ENCODE data around the gene DSG3. TPM values are rescaled to one million over a fixed set of nuclear protein-coding genes. Genes with fewer than 3 reads are reported as not detected.

The DSG3 gene, protein sequence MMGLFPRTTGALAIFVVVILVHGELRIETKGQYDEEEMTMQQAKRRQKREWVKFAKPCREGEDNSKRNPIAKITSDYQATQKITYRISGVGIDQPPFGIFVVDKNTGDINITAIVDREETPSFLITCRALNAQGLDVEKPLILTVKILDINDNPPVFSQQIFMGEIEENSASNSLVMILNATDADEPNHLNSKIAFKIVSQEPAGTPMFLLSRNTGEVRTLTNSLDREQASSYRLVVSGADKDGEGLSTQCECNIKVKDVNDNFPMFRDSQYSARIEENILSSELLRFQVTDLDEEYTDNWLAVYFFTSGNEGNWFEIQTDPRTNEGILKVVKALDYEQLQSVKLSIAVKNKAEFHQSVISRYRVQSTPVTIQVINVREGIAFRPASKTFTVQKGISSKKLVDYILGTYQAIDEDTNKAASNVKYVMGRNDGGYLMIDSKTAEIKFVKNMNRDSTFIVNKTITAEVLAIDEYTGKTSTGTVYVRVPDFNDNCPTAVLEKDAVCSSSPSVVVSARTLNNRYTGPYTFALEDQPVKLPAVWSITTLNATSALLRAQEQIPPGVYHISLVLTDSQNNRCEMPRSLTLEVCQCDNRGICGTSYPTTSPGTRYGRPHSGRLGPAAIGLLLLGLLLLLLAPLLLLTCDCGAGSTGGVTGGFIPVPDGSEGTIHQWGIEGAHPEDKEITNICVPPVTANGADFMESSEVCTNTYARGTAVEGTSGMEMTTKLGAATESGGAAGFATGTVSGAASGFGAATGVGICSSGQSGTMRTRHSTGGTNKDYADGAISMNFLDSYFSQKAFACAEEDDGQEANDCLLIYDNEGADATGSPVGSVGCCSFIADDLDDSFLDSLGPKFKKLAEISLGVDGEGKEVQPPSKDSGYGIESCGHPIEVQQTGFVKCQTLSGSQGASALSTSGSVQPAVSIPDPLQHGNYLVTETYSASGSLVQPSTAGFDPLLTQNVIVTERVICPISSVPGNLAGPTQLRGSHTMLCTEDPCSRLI
- total RNA-seq, result not detected in 2 replicates

DNA sequence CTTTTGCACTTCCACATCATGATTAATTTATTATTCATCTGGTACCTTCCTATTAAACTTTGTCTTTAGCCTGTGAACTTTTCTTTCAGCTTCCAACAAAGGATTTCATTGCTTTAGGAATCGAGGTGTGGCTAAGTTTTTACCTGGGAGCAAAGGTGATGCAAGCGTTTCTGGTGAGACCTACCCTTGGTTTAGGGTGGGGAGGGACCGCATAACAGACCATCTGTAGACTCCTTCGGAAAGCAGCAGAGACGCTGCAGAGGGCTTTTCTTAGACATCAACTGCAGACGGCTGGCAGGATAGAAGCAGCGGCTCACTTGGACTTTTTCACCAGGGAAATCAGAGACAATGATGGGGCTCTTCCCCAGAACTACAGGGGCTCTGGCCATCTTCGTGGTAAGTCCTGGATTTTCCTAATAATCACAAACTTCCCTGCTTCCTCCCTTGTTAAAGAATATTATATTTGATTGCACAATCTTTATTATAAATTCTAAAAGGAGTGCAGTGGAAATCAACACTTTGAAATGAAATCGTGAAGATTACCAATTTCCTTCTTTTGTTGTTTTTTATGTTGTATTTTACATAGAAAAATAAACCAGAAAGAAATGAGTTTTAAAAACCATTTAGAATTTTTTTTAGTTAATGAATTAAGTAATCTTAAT lies at the start of gene DSG3:
Gene DSG3 (plus strand): TSS at position 212 of the 662 bp plus-strand sequence. CDS start 137 bp downstream, at position 349.
- no peak for DNase-seq

DNA sequence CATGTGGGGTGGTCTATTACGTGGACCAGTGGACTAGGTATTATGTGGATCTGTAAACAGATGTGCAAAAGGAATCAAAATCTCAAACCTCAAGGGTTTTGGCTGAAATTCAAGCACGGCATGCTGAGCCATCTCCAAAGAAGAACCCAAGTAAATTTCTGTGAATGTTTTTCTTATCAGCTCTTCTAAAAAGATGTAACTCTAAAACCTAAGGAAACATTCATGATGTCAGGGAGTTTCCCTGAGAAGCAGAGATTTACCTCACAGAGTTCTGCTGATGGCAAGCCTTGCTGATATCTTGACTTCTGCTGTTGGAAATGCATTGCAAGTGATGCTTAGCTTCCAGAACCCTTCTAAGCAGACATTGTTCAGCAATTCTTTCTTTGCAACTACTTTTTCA lies 49.4 kb upstream of the DSG3 start:
- DNase-seq, result no peak

DNA sequence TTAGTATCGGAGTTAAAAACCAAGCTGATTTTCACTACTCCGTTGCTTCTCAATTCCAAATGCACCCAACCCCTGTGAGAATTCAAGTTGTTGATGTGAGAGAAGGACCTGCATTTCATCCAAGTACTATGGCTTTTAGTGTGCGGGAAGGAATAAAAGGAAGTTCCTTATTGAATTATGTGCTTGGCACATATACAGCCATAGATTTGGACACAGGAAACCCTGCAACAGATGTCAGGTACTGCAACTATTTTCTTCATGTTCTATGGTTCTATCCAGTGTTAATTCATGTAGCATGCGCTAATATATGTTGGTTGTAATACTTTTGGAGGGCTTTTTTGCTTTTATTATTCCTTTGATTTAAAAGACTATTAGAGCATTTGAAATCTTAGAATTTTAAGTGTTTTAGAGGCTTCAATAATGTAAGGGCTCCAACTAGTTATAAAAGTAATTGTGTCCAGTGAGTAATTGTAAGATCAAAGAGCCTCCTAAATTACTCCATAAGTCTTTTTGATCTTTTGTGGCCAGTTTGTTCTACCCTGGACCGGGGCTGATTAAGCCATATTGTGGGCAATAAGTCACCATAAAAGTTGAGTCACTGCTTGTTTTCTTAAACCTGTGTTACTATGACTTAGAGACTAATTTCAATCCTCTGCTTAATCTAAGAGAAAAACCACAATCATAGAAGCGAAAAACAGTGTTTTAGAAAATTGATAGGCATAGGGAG lies 48.1 kb upstream of the DSG3 start:
- no peak for DNase-seq

DNA sequence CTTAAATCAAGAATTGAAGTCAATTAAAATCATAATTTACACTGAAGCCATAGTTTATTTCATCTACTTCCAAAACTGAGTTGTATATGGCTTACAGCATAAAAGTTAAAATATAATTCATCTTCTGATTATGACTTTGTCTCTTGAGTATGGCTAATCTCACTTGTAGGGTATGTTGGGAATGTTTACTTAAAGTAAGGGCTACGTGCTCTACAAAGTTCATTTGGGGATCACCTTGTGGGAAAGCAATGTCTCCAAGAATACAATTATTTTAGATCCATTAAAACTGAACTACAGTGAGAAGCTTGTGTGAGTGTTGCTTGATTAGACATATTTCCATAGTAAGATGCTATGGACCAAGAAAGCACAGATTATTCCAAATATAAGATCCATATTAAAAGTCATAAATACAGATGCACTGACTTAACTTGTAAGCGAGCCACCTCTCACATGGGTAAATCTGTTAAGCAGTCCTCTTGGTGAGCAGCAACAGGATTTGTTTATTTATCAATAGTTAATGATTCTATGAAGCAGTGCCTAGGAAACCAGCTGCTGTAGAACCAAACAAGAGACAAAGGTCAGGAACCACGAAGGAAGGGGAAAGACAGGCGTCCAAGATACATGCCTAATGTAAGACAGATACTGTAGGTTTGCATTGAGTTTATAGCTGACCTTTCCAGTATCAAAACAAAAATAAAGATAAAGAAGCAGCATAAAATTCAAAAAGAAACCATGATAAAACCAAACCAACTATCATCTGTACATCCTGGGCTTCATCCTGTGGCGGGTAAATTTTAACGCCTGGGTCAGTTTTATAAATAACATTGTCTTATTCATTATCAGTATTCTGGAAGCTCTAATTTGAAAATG lies 46.1 kb upstream of the DSG3 start:
- DNase-seq, result no peak

DNA sequence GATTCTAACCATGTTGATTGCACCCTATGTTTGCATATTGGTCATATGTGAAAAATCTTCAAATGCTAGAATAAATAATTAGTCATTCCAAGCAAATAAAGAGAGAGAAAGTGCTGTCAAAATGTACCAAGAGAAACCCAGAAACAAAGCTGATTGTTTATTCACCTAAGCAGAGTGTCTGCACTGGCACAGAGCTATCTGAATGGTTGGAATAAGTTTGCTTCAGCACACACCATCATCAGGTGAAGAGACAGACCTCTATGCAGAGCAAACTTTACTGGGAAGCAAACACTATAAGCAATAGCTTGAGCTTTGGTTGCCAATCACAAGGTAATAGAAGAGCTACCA lies 45.5 kb upstream of the DSG3 start:
- DNase-seq, result no peak

DNA sequence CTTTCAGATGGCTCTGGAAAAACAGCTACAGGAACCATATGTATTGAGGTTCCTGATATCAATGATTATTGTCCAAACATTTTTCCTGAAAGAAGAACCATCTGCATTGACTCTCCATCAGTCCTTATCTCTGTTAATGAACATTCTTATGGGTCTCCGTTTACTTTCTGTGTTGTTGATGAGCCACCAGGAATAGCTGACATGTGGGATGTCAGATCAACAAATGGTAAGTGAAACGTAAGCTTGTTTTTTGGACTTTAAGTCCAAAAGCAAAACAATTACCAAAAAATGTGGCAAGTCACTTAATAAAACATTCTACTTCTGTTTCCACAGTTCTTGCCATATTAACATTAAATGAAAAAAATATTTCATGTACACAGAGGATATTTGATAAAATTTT lies 44.1 kb upstream of the DSG3 start:
- DNase-seq, result no peak

DNA sequence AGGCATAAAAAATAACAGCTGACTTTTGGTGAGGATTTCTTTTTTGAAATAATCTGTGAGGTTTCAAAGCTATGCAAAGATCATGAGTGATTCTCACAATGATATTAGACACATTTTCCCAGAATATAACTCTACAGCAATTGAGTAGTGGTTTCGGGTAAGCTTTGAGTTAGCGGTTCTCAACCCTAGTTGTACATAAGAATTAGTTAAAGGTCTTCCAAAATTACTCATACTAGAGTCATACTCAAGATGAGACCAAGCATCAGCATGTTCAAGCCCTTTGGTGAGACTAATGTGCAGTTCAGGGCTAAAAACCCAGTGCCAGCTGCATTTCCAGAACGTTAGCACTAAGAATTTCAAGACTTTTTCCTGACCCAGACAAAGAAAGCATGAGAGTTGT lies 39.9 kb upstream of the DSG3 start:
- no peak for DNase-seq

DNA sequence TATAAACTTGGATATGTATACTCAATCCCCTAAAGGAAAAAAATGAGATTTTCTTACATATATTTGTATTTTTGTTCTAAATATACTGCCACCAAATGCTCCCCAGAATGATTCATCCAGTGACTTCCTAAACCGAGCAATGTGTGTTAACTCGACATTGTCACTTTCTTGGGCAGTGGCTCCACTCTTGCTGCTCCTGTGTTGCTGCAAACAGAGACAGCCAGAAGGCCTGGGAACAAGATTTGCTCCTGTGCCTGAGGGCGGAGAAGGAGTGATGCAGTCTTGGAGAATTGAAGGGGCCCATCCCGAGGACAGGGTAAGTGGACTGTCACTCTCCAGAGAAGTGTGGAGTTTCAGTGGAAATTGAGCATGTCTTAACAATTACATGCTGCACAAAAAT lies 38.3 kb upstream of the DSG3 start:
- DNase-seq, result no peak

DNA sequence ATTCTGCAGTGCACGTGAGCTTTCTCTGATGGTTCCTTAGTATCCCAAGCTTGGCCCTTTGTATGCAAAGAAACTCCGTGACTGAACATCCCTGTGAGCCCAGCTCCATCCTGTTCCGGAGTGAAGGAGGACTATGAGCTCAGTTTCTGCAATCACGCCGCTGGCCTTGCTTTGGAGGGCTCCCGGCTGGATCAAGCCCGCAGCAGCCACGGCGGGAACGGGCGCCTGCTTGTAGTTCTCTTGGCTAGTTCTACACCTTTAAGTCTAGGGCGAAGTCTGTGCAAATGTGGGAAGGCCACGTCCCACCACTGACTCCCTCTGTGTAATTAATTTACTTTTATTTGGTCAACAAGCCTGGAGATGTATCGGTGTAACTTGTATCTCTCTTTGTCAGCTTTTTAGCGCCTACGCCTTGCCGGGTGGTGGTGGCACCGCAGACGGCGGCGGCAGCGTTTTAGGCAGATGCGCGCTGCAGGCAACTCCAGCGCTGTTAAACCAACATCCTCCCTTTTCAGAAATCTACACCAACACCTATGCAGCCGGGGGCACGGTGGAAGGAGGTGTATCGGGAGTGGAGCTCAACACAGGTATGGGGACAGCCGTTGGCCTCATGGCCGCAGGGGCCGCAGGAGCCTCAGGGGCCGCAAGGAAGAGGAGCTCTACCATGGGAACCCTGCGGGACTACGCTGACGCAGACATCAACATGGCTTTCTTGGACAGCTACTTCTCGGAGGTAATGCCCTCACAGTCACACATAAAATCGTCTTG lies 36.6 kb upstream of the DSG3 start:
- DNase-seq, result no peak

DNA sequence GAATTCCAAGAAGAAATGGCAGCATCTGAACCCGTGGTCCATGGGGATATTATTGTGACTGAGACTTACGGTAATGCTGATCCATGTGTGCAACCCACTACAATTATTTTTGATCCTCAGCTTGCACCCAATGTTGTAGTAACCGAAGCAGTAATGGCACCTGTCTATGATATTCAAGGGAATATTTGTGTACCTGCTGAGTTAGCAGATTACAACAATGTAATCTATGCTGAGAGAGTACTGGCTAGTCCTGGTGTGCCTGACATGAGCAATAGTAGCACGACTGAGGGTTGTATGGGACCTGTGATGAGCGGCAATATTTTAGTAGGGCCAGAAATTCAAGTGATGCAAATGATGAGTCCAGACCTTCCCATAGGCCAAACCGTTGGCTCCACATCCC lies 34.4 kb upstream of the DSG3 start:
- DNase-seq, result no peak

DNA sequence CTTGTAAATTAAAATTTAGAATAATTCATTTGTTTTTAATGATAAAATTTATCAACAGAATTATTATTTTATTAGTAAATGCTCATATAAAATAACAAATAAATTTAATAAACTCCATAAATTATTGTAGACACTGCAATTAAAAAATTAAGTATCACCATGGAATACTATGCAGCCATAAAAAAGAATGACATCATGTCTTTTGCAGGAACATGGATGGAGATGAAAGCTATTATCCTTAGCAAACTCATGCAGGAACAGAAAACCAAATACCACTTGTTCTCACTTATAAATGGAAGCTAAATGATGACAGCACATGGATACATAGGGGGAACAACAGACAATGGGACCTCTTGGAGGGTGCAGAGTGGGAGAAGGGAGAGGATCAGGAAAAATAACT lies 29.7 kb upstream of the DSG3 start:
- no peak for DNase-seq

DNA sequence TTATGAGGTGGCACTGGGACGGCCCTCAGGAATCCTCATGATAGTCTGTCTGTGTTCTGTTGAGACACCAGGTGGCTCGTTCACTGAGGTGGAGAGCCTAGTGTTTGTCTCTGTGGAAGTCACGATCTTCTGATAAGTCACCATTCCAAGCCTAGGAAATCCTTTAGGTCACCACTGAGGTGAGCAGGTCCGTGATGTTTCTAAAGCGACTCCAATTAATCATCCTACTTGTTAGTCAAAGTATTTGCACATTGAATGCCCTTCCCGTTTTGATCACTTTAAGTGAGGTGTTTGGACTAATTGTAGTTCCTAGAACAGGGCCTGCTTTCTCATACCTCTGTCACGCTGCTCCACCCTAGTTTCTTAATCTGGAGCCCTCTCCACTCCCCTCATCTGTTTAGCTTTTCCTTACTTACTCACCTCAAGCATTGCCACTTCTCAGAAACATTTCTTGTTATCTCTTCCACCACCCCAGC lies 28.0 kb upstream of the DSG3 start:
- no peak for DNase-seq

DNA sequence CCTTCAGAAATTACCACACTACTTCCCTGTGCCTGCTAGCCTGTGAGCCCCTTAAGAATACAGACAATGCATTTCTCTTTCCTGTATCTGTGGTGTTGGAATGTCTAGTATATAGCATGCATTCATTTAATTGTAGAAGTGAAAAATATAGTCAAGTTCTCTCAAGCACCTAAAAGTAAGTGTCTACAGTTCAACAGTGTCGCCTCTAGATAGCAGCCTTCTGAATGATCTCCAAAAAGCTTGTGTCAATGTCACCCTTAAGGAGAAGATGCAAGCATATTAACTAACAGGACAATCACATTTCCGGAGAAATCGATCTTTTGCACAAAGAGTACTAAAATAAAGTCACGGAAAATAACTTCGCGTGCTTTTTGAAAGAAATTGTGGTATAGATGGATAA lies 27.5 kb upstream of the DSG3 start:
- DNase-seq, result no peak

DNA sequence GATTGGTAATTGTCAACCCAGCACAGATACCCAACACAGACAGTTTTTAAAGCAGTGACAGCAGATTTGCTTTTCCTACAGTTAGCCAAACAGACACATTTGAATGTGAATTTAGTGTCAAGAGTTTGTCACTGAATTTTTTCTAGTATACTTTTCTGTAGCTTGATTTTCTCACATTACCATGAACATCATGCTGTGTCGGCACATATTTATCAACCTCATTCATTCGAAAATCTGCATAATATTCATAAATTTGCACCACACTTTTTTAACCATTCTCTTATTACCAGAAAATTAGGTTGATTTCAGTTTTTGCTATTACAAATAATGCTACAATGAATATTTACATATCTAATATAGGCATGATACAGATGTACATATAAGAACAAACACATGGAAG lies 27.0 kb upstream of the DSG3 start:
- no peak for DNase-seq

DNA sequence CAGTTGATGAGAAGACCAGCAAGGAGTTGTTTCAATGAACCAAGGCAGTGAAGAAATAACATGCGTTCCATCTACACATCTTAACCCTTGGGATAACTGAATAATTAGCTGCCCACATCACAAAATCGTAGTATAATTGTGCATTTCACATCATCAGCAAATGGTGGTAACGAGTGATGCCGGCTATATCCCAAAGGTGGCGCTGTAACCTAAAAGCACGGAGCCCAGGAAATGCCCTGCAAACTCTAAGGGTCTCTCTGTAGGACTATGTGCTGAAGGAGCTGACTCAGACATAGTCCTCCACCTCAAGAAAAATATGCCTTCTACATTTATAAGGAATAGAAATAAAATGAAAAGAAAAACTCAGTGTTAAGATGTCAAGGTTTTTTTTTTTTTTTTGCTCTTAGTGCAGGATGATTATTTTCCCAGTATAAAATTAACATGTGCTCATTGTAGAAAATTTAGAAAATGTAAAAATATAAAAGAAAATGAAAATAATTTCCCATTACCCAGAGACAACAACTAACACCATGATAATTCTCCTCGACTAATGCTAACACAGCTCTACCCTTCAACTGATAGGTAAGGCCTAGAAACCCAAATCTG lies 23.1 kb upstream of the DSG3 start:
- DNase-seq, result peak; percentile 9

DNA sequence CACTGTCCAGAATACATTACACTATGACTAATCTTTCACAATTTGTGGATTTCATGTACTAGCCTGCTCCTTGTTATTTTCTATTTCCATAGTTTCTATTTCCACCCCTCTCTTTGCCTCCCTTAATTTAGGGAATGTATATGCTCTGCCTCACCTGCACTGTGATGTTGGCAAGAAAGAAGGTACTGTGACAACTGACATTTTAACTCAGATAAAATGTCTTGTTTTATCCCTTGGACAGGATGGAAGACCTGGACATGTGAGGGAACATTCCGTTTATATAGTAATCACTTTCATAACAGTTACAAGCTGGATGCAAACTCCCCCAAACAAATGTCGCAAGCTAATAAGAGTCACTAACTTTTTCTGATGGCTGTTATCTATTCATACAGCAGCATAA lies 21.5 kb upstream of the DSG3 start:
- no peak for DNase-seq

DNA sequence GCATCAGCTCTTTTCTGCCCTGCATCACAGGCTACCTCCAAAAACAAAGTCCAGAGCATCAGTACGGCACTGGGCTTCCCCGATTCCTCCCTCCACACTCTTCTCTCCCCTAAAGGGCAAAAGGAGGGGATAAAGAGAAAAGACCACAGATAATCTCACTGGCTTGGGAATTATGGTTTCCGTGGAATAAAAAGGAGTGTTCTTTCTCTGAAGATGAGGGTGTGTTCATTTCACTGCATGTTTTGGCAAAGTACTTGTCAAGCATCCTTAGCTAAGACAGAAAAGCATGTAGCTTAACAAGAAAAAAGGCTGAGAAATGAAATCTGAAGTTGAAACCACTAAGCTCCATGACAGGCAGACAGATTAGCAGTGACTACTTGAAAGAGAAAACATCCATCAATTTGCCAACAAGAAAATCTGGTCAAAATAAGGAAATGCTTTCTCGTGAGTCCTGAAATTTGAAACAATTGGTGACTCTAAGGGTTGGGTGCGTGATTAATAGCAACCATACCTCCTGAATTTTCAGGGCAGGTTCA lies 20.6 kb upstream of the DSG3 start:
- DNase-seq, result no peak

DNA sequence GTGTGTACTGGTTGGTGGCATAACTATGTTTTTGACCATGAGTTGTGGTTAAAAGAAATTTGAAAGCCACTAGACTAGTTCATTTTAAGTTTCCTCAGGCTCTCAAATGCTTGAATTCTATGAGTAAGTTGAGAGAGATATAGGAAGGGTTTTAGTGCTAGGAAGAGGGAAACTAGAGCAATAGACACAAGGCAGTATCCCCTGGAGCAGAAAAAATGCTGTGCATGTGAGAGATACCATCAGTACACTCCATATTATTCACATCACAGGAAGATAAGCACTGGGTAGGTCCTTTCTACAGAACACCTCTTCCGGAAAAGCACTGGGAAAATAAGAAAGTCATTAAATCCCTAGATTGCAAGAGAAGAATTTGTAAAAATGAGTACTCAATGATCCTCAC lies 19.3 kb upstream of the DSG3 start:
- DNase-seq, result no peak

DNA sequence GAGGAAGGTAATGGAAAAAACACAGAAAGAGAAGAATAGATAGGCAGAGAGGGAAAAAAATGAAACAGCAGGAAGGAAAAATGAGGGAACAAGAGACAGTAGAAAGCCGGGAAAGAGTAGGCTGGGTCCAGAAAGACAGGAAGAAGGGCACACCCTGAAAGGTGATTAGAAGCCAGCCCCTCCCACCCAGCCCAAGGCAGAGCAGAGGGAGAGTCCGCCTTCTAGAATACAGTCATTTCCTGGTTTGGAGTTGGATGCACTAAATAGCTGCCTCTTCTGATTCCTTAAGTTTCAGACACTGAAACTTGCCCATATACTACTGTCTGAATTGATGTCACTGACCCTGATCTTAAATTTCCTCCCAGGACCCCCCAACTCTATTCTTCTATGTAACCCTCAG lies 17.9 kb upstream of the DSG3 start:
- no peak for DNase-seq

DNA sequence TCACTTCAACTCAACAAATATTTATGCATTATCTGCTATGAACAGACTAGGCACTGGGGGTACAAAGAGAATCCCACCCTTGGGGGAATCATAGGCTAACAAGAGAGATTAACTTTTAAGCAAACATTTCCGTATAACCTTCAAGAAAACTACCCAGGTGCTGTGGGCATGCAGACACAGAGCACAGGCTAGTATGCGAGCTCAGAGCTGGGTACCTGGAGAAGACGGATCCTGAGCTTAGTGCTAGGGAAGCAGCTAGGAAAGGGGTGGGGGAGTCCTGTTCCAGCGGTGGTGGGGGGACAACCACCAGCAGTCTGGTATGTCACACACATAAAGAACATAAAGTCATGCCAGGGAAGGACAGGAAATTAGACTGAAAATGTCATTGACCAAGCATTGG lies 17.5 kb upstream of the DSG3 start:
- DNase-seq, result no peak

Measured in dermis blood vessel endothelial cell (primary cell).